Tibial nerve (tissue), 4 donors: ENCODE measurements around the gene PLB1. TPM values are rescaled to one million over a fixed set of nuclear protein-coding genes. Genes with fewer than 3 reads are reported as not detected.
"Not testable (repeated sequence)": the region's sequence is repeated elsewhere in the genome, so short reads cannot be mapped to it uniquely, and the experiment has no call there.

ENCODE experiments used
- DNase-seq, 2 donors: peaks; one replicate each; pipeline ENCODE4 v3.0.0-alpha.2; 2019; ENCODE audit warnings: low spot score in 2 of 2
- H3K27ac ChIP-seq, 4 donors: fragments of 200-600 bp; sonication (generic) in 3 of 4; one replicate each; pipeline ENCODE4 v1.5.1; 2017 to 2019; ENCODE audit warnings: mild to moderate bottlenecking in 1 of 4
- H3K27me3 ChIP-seq, 2 donors: fragments of 200-600 bp; sonication (generic) in 1 of 2; one replicate each; pipeline versions ENCODE4 v1.5.1 to v1.6.0; 2017 to 2019
- H3K36me3 ChIP-seq, 3 donors: fragments of 200-600 bp; sonication (generic); one replicate each; pipeline ENCODE4 v1.5.1; 2018 to 2019
- H3K4me1 ChIP-seq, 4 donors: fragments of 200-600 bp; sonication (generic) in 3 of 4; one replicate each; pipeline ENCODE4 v1.5.1; 2017 to 2019
- H3K4me3 ChIP-seq, 4 donors: fragments of 200-600 bp; sonication (generic) in 3 of 4; one replicate each; pipeline ENCODE4 v1.5.1; 2017 to 2019; ENCODE audit warnings: mild to moderate bottlenecking in 1 of 4, moderate library complexity in 1 of 4
- H3K9me3 ChIP-seq, 4 donors: fragments of 200-600 bp; sonication (generic) in 3 of 4; one replicate each; pipeline ENCODE4 v1.5.1; 2017 to 2019
- CTCF ChIP-seq, 5 experiments: fragments of 200-600 bp in 3 of 5; fragments of 450-650 bp in 2 of 5; sonication (generic) in 3 of 5; IDR thresholded peaks; one replicate each; pipeline ENCODE4 v1.5.1; 2016 to 2019; ENCODE audit warnings: antibody characterized with exemption in 5 of 5, mild to moderate bottlenecking in 3 of 5, moderate library complexity in 2 of 5
- EP300 ChIP-seq, 2 donors: sonication (generic); formaldehyde crosslinking; IDR thresholded peaks; one replicate each; pipeline ENCODE4 v1.6.1; 2017; ENCODE audit warnings: antibody characterized with exemption in 2 of 2, mild to moderate bottlenecking in 1 of 2
- POLR2A ChIP-seq, 2 donors: fragments of 450-650 bp; IDR thresholded peaks; one replicate each; pipeline ENCODE4 v1.6.1; 2017; ENCODE audit warnings: antibody characterized with exemption in 2 of 2, mild to moderate bottlenecking in 2 of 2, moderate library complexity in 2 of 2
- WGBS, 2 donors: methylation state at CpG; one replicate each; pipeline ENCODE4 v1.1.5; 2018; 5-methylcytosine and 5-hydroxymethylcytosine counted together
- total RNA-seq, 4 donors: library from RNA; depleted of rRNA; stranded (reverse); fragments of >200 nt; gene quantifications; one replicate each; pipeline ENCODE4 v1.1.0, GENCODE V29; 2016

The PLB1 gene
- total RNA-seq, 4 donors from 2014 or later, result 1.7 to 8.4 (median 4.7) TPM

- 60 to 66% methylated on average over 10 of the region's 10 CpGs for WGBS, 2 donors
- H3K36me3 ChIP-seq, result no peaks in the 10 kb centered on the region
- H3K4me1 ChIP-seq, result no peaks in the 10 kb centered on the region
- no peak overlapping the region for H3K4me3 ChIP-seq
- H3K27me3 ChIP-seq, result no peaks in the 10 kb centered on the region
- no peak overlapping the region for H3K27ac ChIP-seq
- no peaks in the 10 kb centered on the region for H3K9me3 ChIP-seq
- no peak for DNase-seq
- TF ChIP-seq CTCF (IDR thresholded peaks at IDR 0.05) (no peak), EP300 (IDR thresholded peaks at IDR 0.05) (no peak), POLR2A (IDR thresholded peaks at IDR 0.05) (no peak)
Measured at GRCh38 chr2:28547906-28548600, 52.2 kb downstream of the PLB1 start.

- WGBS, 2 donors, result 90 to 92% methylated on average over 10 of the region's 10 CpGs
- not testable (repeated sequence) for H3K9me3 ChIP-seq, H3K4me3 ChIP-seq, H3K27ac ChIP-seq, DNase-seq, H3K4me1 ChIP-seq, H3K27me3 ChIP-seq, H3K36me3 ChIP-seq
Measured at GRCh38 chr2:28550345-28550744, 54.5 kb downstream of the PLB1 start.

DNA sequence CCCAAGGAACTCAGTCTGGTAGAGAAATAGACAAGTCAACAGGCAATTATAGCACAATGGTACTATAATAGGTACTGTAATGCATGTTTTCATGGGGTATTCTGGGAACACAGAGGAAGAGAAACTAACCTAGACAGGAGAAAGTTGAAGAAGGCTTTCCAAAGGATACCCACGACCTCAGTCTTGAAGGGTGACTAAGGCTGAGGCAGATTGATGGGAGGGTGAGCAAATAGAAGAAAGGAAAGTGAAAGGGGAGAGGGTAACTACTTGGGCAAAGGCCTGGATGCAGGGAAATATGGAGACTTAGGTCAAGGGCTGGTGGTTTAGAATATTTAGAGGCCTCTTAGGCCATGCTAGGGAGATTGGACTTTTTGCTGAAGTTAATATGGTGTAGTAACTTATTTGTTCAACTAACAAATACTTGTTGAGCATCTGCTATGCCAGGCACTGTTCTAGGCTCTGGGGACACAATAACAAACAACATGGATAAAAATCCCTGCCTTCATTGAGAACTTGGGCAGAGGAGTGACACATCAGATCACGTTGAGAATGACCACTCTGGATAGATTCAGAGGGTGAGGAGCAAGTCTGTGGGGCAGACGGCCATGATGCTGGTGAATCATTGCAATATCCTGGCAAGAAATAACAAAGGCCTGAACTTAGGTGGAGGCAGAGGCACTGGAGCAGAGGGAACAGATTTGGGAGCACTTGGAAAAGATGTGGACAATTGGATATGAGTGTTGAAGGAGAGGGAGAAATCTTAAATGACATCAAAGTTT, 56.4 kb downstream of the PLB1 start:
- TF ChIP-seq EP300 (IDR thresholded peaks at IDR 0.05), result no peak
- TF ChIP-seq CTCF (IDR thresholded peaks at IDR 0.05), result no peak
- TF ChIP-seq POLR2A (IDR thresholded peaks at IDR 0.05), result no peak
- no peaks in the 10 kb centered on the region for H3K36me3 ChIP-seq

DNA sequence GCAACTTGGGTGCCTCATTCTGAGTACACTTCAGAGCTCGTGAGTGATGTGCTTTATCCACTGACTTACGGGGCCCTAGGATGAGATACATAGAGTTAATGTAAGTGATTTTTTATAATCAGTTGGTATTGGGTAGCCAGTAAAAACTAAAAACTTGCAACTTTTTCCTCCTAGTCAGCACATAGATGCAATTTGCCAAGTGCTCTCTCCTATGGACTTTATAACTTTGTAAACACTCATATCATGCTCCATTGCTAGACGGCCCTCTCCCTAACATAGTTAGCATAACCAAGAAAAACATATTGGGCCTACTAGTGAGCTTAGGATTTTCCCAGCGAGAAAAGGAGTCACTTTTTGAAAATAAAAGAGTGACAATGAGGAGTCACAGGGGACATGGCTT, 60.4 kb downstream of the PLB1 start:
- TF ChIP-seq EP300 (IDR thresholded peaks at IDR 0.05), result no peak
- TF ChIP-seq POLR2A (IDR thresholded peaks at IDR 0.05), result no peak
- Histone ChIP-seq H3K9me3 (no peaks in the 10 kb centered on the region), H3K36me3 (no peaks in the 10 kb centered on the region), H3K27me3 (no peaks in the 10 kb centered on the region), H3K4me3 (no peak overlapping the region), H3K4me1 (no peaks in the 10 kb centered on the region), H3K27ac (no peak overlapping the region)
- WGBS, 2 donors, result 87 to 93% methylated on average over 4 of the region's 4 CpGs
- DNase-seq, result no peak

More for the DNA sequence above, 56.4 kb downstream of the PLB1 start:
- no peak overlapping the region for H3K4me3 ChIP-seq
- no peak overlapping the region for H3K27ac ChIP-seq
- WGBS, 2 donors, result 62 to 63% methylated on average over 3 of the region's 3 CpGs
- H3K4me1 ChIP-seq, result no peaks in the 10 kb centered on the region
- H3K27me3 ChIP-seq, result no peaks in the 10 kb centered on the region
- no peak for DNase-seq
- no peaks in the 10 kb centered on the region for H3K9me3 ChIP-seq

GRCh38 chr2:28557389-28558131, 61.7 kb downstream of the PLB1 start:
- TF ChIP-seq EP300 (IDR thresholded peaks at IDR 0.05) (no peak), POLR2A (IDR thresholded peaks at IDR 0.05) (no peak), CTCF (IDR thresholded peaks at IDR 0.05) (no peak)
- Histone ChIP-seq H3K27ac (no peak overlapping the region), H3K4me3 (no peak overlapping the region), H3K4me1 (no peaks in the 10 kb centered on the region), H3K27me3 (no peaks in the 10 kb centered on the region), H3K36me3 (no peaks in the 10 kb centered on the region), H3K9me3 (no peaks in the 10 kb centered on the region)
- 73 to 79% methylated on average over 6 of the region's 6 CpGs for WGBS, 2 donors
- DNase-seq, result no peak
